ENCODE data around the gene PGAP2. TPM values are rescaled to one million over a fixed set of nuclear protein-coding genes. Genes with fewer than 3 reads are reported as not detected.
A peak's percentile ranks its signal among the peaks of the same experiment; 100 is the strongest.

PGAP2 gene
- total RNA-seq, 1 donor from 2014 or later: 20.3 TPM

GRCh38 chr11:3833449-3833848 is 25.1 kb downstream of the PGAP2 start:
- no peak for TF ChIP-seq CTCF (IDR thresholded peaks at IDR 0.05)
- H3K9me3 Mint-ChIP-seq (ENCODE audit: unreplicated experiment): no peaks in the 10 kb centered on the region
- peaks cover 25% of the 10 kb centered on the region for H3K4me1 Mint-ChIP-seq (ENCODE audit: unreplicated experiment)
- no peak for DNase-seq (ENCODE audit: extremely low spot score, unreplicated experiment)
- no peak overlapping the region for H3K4me3 Mint-ChIP-seq (ENCODE audit: unreplicated experiment)
- no peaks in the 10 kb centered on the region for H3K27me3 Mint-ChIP-seq (ENCODE audit: unreplicated experiment)
- H3K36me3 Mint-ChIP-seq (ENCODE audit: unreplicated experiment): peaks cover 7% of the 10 kb centered on the region
- no peak overlapping the region for H3K27ac Mint-ChIP-seq (ENCODE audit: unreplicated experiment)

- Mint-ChIP-seq H3K27ac (ENCODE audit: unreplicated experiment) (peak overlapping the region; percentile 6), H3K4me3 (ENCODE audit: unreplicated experiment) (no peak overlapping the region), H3K27me3 (ENCODE audit: unreplicated experiment) (no peaks in the 10 kb centered on the region), H3K9me3 (ENCODE audit: unreplicated experiment) (no peaks in the 10 kb centered on the region), H3K4me1 (ENCODE audit: unreplicated experiment) (peaks cover 31% of the 10 kb centered on the region), H3K36me3 (ENCODE audit: unreplicated experiment) (peaks cover 7% of the 10 kb centered on the region)
- TF ChIP-seq CTCF (IDR thresholded peaks at IDR 0.05): no peak
- DNase-seq (ENCODE audit: extremely low spot score, unreplicated experiment): no peak
Measured at GRCh38 chr11:3834349-3834663, 25.9 kb downstream of the PGAP2 start.

GRCh38 chr11:3834664-3835461 is 26.5 kb downstream of the PGAP2 start:
- no peak for DNase-seq (ENCODE audit: extremely low spot score, unreplicated experiment)
- no peak for TF ChIP-seq CTCF (IDR thresholded peaks at IDR 0.05)
- peaks cover 7% of the 10 kb centered on the region for H3K36me3 Mint-ChIP-seq (ENCODE audit: unreplicated experiment)
- H3K9me3 Mint-ChIP-seq (ENCODE audit: unreplicated experiment): no peaks in the 10 kb centered on the region
- H3K27ac Mint-ChIP-seq (ENCODE audit: unreplicated experiment): peak overlapping the region; percentile 6
- no peak overlapping the region for H3K4me3 Mint-ChIP-seq (ENCODE audit: unreplicated experiment)
- peaks cover 37% of the 10 kb centered on the region for H3K4me1 Mint-ChIP-seq (ENCODE audit: unreplicated experiment)
- H3K27me3 Mint-ChIP-seq (ENCODE audit: unreplicated experiment): no peaks in the 10 kb centered on the region

GRCh38 chr11:3835751-3836150 is 27.4 kb downstream of the PGAP2 start:
- H3K27ac Mint-ChIP-seq (ENCODE audit: unreplicated experiment): no peak overlapping the region
- H3K4me1 Mint-ChIP-seq (ENCODE audit: unreplicated experiment): peaks cover 40% of the 10 kb centered on the region
- H3K4me3 Mint-ChIP-seq (ENCODE audit: unreplicated experiment): no peak overlapping the region
- H3K36me3 Mint-ChIP-seq (ENCODE audit: unreplicated experiment): peaks cover 5% of the 10 kb centered on the region
- no peak for DNase-seq (ENCODE audit: extremely low spot score, unreplicated experiment)
- no peaks in the 10 kb centered on the region for H3K9me3 Mint-ChIP-seq (ENCODE audit: unreplicated experiment)
- TF ChIP-seq CTCF (IDR thresholded peaks at IDR 0.05): no peak
- H3K27me3 Mint-ChIP-seq (ENCODE audit: unreplicated experiment): no peaks in the 10 kb centered on the region

GRCh38 chr11:3836903-3837302 is 28.5 kb downstream of the PGAP2 start:
- no peak overlapping the region for H3K27ac Mint-ChIP-seq (ENCODE audit: unreplicated experiment)
- H3K9me3 Mint-ChIP-seq (ENCODE audit: unreplicated experiment): no peaks in the 10 kb centered on the region
- DNase-seq (ENCODE audit: extremely low spot score, unreplicated experiment): no peak
- no peaks in the 10 kb centered on the region for H3K27me3 Mint-ChIP-seq (ENCODE audit: unreplicated experiment)
- no peak overlapping the region for H3K4me3 Mint-ChIP-seq (ENCODE audit: unreplicated experiment)
- no peaks in the 10 kb centered on the region for H3K36me3 Mint-ChIP-seq (ENCODE audit: unreplicated experiment)
- peaks cover 44% of the 10 kb centered on the region for H3K4me1 Mint-ChIP-seq (ENCODE audit: unreplicated experiment)
- no peak for TF ChIP-seq CTCF (IDR thresholded peaks at IDR 0.05)
